Naive thymus-derived CD8-positive, alpha-beta T cell (primary cell): ENCODE measurements around the gene ENOX1. TPM values are rescaled to one million over a fixed set of nuclear protein-coding genes. Genes with fewer than 3 reads are reported as not detected.

Source experiments
- ATAC-seq, 2 donors: fragments of 150-1000 bp; cut with Tn5 transposase in 1 of 2; sonication (Bioruptor Pico), chemical (Tn5 transposase) in 1 of 2; 1 replicate in 1 of 2; 2 replicates in 1 of 2; pipeline ENCODE4 v1.10.0; 2021; ENCODE audit warnings: mild to moderate bottlenecking in 2 of 2, moderate library complexity in 2 of 2
- POLR2A ChIA-PET: fragments of 350-600 bp; sonication (Branson Sonifier 250); formaldehyde crosslinking; loops from one replicate; lab custom pipeline; 2021; ENCODE audit warnings: antibody characterized with exemption; lab: Charles Lee
- DNase-seq, 10 donors: peaks; one replicate each; pipeline versions ENCODE4 v3.0.0 to v3.0.0-alpha.2; 2020 to 2022
- H3K27ac Mint-ChIP-seq, 10 donors: one replicate each; pipeline ENCODE4 v1.8.0; 2020 to 2022; ENCODE audit warnings: mild to moderate bottlenecking in 10 of 10, mixed read lengths in 10 of 10, moderate library complexity in 4 of 10, inconsistent platforms in 1 of 10
- H3K27me3 Mint-ChIP-seq, 5 donors: one replicate each; pipeline ENCODE4 v1.8.0; 2021 to 2022; ENCODE audit warnings: mixed read lengths in 5 of 5
- H3K36me3 Mint-ChIP-seq, 3 donors: one replicate each; pipeline ENCODE4 v1.8.0; 2020 to 2022; ENCODE audit warnings: mixed read lengths in 3 of 3, mild to moderate bottlenecking in 2 of 3, inconsistent platforms in 1 of 3
- H3K4me1 Mint-ChIP-seq, 4 donors: one replicate each; pipeline ENCODE4 v1.8.0; 2021 to 2022; ENCODE audit warnings: mixed read lengths in 4 of 4
- H3K4me3 Mint-ChIP-seq, 10 donors: one replicate each; pipeline ENCODE4 v1.8.0; 2020 to 2022; ENCODE audit warnings: mild to moderate bottlenecking in 10 of 10, mixed read lengths in 10 of 10, moderate library complexity in 6 of 10, inconsistent platforms in 1 of 10
- H3K9me3 Mint-ChIP-seq, 9 donors: one replicate each; pipeline ENCODE4 v1.8.0; 2020 to 2022; ENCODE audit warnings: mixed read lengths in 9 of 9, mild to moderate bottlenecking in 3 of 9, inconsistent platforms in 1 of 9, moderate library complexity in 1 of 9
- polyA plus RNA-seq, 3 donors: library from polyadenylated mRNA; unstranded; fragments of 300-500 nt; fragmentation: Illumina TruSeq; gene quantifications; one replicate each; pipeline ENCODE4 v1.2.3, GENCODE V29; 2021
- total RNA-seq, 8 experiments: library from RNA in 2 of 8; stranded (reverse) in 2 of 8; gene quantifications; one replicate each; pipeline ENCODE4 v1.2.3 and lab custom pipeline; 2021 to 2026

The ENOX1 gene
- total and polyA plus RNA-seq, 5 experiments from 2014 or later = not detected

DNA sequence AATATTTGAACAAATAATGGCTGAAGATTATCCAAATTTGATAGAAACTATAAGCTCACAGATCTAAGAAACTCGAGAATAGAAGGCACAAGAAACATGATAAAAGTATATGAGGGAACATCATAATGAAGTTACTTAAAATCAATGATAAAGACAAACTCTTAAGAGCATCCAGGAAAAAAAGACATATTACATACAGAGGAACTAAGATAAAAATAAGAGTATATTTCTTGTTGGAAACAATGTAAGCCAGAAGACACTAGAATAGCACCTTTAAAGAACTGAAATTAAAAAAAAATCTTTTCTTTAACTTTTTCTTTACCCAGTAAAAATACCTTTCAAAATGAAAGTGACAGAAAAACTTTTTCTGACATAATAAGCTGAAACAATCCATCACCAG, 407.0 kb downstream of the ENOX1 start:
- ATAC-seq (no peak), DNase-seq (no peak)
- POLR2A ChIA-PET = no interaction called here
- peaks cover 0 to 16% (median 3%) of the 10 kb centered on the region in 3 donors for H3K36me3 Mint-ChIP-seq
- no peak overlapping the region for H3K27ac Mint-ChIP-seq
- H3K9me3 Mint-ChIP-seq = peaks cover 4 to 25% (median 10%) of the 10 kb centered on the region in 9 donors
- peaks cover 5 to 43% (median 8%) of the 10 kb centered on the region in 5 donors for H3K27me3 Mint-ChIP-seq
- no peak overlapping the region for H3K4me3 Mint-ChIP-seq
- H3K4me1 Mint-ChIP-seq = no peaks in the 10 kb centered on the region

DNA sequence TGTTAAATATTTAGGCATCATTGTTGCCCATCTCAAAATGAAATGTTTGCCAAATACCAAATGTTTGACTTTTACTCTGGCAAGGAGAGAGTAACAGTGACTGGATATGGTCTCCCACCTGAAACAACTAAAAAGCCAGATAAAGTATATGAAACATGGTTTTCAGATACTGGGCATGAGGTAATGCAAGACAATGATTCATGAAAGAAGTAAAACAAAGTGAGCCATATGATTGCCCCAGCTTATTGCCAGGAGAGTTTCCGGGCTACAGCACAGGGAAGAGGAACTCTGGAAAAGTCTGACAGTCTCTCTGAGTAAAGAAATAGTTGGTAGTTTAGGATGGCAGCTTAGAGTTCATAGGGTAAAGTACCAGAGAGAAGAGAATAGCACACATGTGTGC, 408.8 kb downstream of the ENOX1 start:
- Mint-ChIP-seq H3K9me3 (peaks cover 4 to 25% (median 10%) of the 10 kb centered on the region in 9 donors), H3K4me3 (no peak overlapping the region), H3K27ac (no peak overlapping the region), H3K4me1 (no peaks in the 10 kb centered on the region), H3K27me3 (peaks cover 5 to 35% (median 8%) of the 10 kb centered on the region in 5 donors), H3K36me3 (peaks cover 0 to 16% (median 3%) of the 10 kb centered on the region in 3 donors)
- DNase-seq (no peak), ATAC-seq (no peak)
- POLR2A ChIA-PET = no interaction called here

DNA sequence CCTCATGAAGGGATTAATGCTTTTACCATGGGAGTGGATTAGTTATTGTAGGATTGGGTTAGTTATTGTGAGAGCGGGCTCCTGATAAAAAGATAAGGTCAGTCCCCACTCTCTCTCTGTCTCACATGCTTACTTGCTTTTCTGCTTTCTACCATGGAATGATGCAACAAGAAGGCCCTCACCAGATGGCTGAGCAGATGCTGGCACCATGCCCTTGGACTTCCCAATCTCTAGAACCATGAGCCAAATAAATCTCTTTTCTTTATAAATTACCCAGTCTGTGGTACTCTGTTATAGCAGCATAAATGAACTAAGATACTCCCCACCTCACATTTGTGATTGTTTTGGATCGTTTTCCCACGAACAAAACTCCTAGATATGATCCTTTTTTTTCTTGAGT, 409.6 kb downstream of the ENOX1 start:
- no peak for DNase-seq
- POLR2A ChIA-PET = no interaction called here
- H3K36me3 Mint-ChIP-seq = peaks cover 0 to 16% (median 3%) of the 10 kb centered on the region in 3 donors
- peaks cover 2 to 8% (median 4%) of the 10 kb centered on the region in 4 donors for H3K4me1 Mint-ChIP-seq
- no peak for ATAC-seq
- no peak overlapping the region for H3K27ac Mint-ChIP-seq
- H3K4me3 Mint-ChIP-seq = no peak overlapping the region
- H3K27me3 Mint-ChIP-seq = peaks cover 5 to 28% (median 6%) of the 10 kb centered on the region in 5 donors
- H3K9me3 Mint-ChIP-seq = peaks cover 4 to 25% (median 10%) of the 10 kb centered on the region in 9 donors

DNA sequence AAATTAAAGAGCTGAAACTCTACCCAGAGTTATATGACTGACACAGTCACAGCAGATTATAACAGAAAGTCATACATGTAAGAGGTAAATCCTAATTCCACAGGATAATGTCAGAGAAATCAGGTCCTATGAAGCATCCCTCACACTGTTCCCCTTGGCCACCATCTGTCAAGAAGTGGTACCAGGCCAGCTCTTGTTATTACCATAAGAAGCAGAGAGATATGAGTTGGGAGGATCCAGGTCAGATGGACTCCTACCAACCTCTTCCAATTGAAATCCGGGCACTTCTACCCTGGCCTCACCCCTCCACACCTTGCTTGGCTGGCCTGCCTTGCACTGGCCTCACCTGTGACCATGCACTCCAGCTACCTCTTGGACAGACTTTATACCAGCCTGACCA, 410.2 kb downstream of the ENOX1 start:
- Mint-ChIP-seq H3K27me3 (peaks cover 3 to 25% (median 6%) of the 10 kb centered on the region in 5 donors), H3K36me3 (peaks cover 0 to 16% (median 3%) of the 10 kb centered on the region in 3 donors), H3K9me3 (peaks cover 4 to 25% (median 10%) of the 10 kb centered on the region in 9 donors), H3K4me1 (peaks cover 2 to 9% (median 5%) of the 10 kb centered on the region in 4 donors), H3K4me3 (no peak overlapping the region), H3K27ac (no peak overlapping the region)
- POLR2A ChIA-PET = no interaction called here
- no peak for DNase-seq
- ATAC-seq = no peak

DNA sequence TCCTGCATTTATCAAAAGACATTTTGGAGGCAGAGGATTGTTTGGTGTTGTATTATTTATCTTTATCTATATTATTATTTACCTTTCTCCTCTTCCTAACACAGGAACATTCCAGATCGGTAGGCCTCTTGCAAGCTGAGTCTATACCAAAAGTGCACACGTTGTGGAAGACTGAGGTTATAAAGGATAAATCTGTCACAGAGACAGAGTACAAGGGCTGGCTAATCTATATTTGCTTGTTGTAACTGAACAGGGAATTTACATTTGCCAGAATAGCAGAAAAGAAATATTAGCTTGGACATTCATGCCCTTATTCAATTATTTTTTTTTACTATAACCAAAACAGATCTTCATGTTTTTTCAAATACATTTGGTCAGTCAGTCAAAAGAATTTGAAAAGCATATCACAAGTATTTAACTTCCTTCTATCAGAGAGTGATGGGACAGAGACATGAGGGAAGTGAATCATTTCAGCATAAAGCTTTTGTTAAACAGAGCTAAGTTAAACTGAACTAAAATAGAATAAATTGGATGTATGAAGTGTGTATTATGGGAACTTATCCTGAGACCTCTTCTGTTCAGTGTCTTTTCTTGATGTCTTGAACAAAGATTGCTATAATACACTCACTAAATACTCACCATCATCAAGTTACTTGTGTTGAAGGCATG, 410.8 kb downstream of the ENOX1 start:
- Mint-ChIP-seq H3K4me3 (no peak overlapping the region), H3K36me3 (peaks cover 0 to 16% (median 3%) of the 10 kb centered on the region in 3 donors), H3K4me1 (peaks cover 2 to 9% (median 5%) of the 10 kb centered on the region in 4 donors), H3K27me3 (peaks cover 3 to 25% (median 6%) of the 10 kb centered on the region in 5 donors), H3K27ac (no peak overlapping the region), H3K9me3 (peaks cover 4 to 25% (median 10%) of the 10 kb centered on the region in 9 donors)
- DNase-seq (no peak), ATAC-seq (no peak)
- POLR2A ChIA-PET = no interaction called here

DNA sequence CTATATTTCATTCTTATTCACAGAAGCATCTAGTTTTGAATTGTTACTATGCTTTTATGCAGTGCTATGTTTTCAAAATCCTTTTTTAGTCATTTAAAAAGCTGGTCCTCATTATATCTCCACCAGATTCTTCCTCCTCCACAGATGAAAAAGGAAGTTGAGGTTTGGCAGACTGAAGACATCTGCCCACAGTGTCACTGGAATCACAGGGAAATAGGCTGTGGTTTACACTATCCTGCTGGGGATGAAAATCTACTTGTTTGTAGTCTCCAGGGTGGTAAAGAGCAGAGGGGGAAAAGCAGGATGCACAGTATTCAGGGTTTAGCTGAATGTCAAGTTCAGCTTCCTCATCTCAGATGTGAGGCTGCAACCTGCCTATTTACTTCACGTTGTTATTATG, 412.2 kb downstream of the ENOX1 start:
- Mint-ChIP-seq H3K27me3 (peaks cover 3 to 21% (median 5%) of the 10 kb centered on the region in 5 donors), H3K9me3 (peaks cover 2 to 14% (median 8%) of the 10 kb centered on the region in 9 donors), H3K4me3 (no peak overlapping the region), H3K36me3 (peaks cover 0 to 11% (median 2%) of the 10 kb centered on the region in 3 donors), H3K27ac (no peak overlapping the region), H3K4me1 (peaks cover 2 to 9% (median 5%) of the 10 kb centered on the region in 4 donors)
- ATAC-seq (no peak), DNase-seq (no peak)
- POLR2A ChIA-PET = no interaction called here

DNA sequence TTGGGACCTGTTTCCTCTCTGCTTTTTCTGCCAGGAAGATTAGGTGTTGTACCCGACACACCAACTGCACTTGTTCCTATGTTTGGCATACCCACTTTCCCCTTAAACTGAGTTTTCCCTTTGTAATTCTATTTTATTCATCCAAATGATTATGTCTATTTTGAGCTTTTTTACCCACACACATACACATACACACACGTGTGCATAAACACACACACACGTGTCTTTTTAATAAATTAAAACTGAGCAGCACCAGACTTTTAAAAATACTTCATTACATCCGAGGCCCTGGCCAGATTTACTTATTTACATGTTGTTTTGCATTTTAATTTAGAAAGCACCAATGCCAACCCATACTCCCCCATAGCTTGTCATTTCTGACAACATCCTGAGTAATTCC, 413.4 kb downstream of the ENOX1 start:
- Mint-ChIP-seq H3K27ac (no peak overlapping the region), H3K4me3 (no peak overlapping the region), H3K4me1 (peaks cover 3 to 19% (median 12%) of the 10 kb centered on the region in 4 donors), H3K27me3 (peaks cover 3 to 9% (median 5%) of the 10 kb centered on the region in 5 donors), H3K36me3 (no peaks in the 10 kb centered on the region), H3K9me3 (peaks cover 0 to 2% (median 0%) of the 10 kb centered on the region in 9 donors)
- DNase-seq (no peak), ATAC-seq (no peak)
- POLR2A ChIA-PET = no interaction called here

DNA sequence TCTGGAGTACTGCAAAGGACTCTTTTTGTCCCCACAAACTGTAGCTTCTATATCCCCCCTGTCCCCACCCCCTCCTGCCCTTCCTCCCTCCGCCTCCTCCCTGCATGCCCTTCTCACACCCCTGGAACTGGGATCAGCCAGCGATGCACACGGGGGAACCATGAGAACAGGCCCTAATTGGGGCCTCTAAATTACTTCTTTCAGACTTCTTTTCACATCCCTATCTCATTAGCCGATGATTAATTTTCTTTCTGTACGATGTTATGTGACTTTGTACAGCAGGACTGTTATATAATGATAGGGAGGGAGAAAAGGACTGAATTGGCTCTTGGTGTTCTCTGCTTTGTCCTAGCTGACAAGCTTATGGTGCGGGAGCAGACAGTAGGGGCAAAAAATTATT, 415.9 kb downstream of the ENOX1 start:
- H3K4me1 Mint-ChIP-seq = peaks cover 6 to 29% (median 25%) of the 10 kb centered on the region in 4 donors
- H3K4me3 Mint-ChIP-seq = no peak overlapping the region
- ATAC-seq (no peak), DNase-seq (no peak)
- POLR2A ChIA-PET = no interaction called here
- H3K36me3 Mint-ChIP-seq = no peaks in the 10 kb centered on the region
- H3K27ac Mint-ChIP-seq = no peak overlapping the region
- H3K27me3 Mint-ChIP-seq = no peaks in the 10 kb centered on the region
- H3K9me3 Mint-ChIP-seq = no peaks in the 10 kb centered on the region

DNA sequence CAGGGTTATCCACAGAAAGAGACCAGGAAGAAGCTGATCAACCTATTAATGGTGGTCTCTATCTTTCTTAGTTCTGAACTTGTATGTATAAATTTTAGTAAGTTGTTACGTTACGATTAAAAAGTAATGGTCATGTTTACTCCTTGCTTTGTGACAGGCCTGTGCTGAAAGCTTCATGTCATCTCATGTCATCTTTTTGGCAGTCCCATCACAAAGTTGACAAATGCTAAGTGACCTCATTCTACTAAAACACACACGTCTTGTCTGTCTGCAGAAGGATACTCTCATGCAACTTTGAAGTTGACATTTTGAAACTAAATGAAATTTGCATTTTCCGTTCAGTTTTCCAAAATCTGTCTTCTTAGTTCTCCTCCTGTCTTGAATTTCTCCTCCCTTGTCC, 417.5 kb downstream of the ENOX1 start:
- no peaks in the 10 kb centered on the region for H3K36me3 Mint-ChIP-seq
- no peaks in the 10 kb centered on the region for H3K9me3 Mint-ChIP-seq
- H3K4me1 Mint-ChIP-seq = peaks cover 7 to 29% (median 25%) of the 10 kb centered on the region in 4 donors
- DNase-seq (no peak), ATAC-seq (no peak)
- POLR2A ChIA-PET = no interaction called here
- H3K4me3 Mint-ChIP-seq = peak overlapping the region in 2 of 10 donors; percentile 12 to 25
- no peaks in the 10 kb centered on the region for H3K27me3 Mint-ChIP-seq
- H3K27ac Mint-ChIP-seq = peak overlapping the region in 4 of 10 donors; percentile 19 to 73 (median 42)

DNA sequence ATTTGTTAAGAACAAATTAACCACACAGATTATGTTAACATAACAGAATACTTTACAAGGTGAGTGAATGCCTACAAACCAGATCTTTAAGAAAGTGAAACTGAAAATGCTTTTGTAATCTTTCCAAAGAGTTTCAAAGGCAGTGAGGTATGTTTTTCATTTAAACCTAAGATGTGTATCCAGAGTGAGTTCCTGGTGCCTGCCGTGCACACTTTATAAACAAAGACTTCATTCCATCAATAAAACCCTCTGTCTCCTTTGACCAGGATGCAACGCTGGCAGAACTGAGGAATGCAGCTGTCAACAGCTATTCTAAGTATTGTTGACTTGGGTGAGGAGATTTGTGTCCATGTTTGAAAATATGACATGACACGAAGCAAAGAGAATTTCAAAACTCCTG, 418.8 kb downstream of the ENOX1 start:
- ATAC-seq = peak in 1 of 2 donors; percentile 36
- DNase-seq = peak in 1 of 10 donors; percentile 17
- Mint-ChIP-seq H3K27me3 (no peaks in the 10 kb centered on the region), H3K4me3 (peak overlapping the region; percentile 46 to 78 (median 68)), H3K27ac (peak overlapping the region; percentile 13 to 89 (median 63)), H3K4me1 (peaks cover 7 to 29% (median 25%) of the 10 kb centered on the region in 4 donors), H3K36me3 (no peaks in the 10 kb centered on the region), H3K9me3 (no peaks in the 10 kb centered on the region)
- POLR2A ChIA-PET = no interaction called here

DNA sequence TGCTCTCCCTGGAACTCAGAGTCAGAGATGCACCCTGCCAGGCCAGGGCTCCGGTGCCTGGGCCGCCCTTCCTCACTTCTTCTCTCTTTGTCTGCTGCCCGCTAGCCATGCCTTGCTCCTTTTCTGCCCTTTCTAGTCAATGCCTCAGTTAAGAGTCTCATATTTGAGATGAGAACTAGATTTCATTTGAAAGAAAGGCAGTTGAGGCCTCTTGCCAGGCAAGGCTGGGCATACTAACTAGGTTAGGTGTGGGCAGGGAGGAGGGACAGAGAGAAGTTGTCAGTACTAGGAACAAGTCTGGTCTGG, 421.8 kb downstream of the ENOX1 start:
- Mint-ChIP-seq H3K9me3 (no peaks in the 10 kb centered on the region), H3K36me3 (no peaks in the 10 kb centered on the region), H3K4me3 (no peak overlapping the region), H3K27ac (no peak overlapping the region), H3K4me1 (peaks cover 4 to 20% (median 20%) of the 10 kb centered on the region in 4 donors), H3K27me3 (no peaks in the 10 kb centered on the region)
- no peak for DNase-seq
- ATAC-seq = no peak
- POLR2A ChIA-PET = no interaction called here

DNA sequence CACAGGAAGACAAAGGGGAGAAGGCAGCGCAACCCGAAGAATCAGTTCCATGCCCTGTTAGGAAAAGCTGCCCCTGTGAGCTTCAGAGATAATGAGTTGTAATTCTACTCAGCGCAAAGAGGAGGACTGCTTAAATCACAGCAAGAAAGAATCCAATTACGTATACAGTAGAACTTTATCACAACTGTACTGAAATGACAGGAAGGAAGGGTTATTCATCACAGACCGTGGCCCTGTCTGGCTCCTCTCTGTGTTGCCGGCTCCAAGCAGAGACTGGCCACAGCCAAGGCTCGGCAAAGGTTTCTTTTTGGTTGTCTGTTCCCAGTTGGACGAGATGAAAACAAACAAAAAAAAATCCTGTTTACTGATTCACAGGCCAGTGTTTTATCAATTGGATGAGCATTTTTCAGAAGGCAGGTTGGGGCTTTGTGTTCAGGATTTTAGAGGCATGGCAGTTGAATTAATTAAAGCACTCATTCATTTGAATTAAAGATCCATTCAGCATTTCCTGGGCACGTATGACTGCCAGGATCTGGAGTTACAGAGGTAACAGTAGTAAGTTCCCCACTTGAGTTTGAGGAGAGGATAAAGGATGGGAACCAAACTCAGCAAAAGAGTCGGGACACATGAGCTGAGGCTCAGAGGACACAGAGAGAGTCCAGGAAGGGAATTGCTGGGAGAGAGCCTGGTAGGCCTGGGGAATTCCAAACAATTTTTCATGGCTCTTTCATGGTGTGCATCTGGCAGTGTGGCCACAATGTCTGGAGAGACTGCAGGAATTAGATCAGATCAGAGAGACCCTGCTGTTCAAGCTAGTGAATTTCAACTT, 422.3 kb downstream of the ENOX1 start:
- no peaks in the 10 kb centered on the region for H3K36me3 Mint-ChIP-seq
- H3K4me3 Mint-ChIP-seq = no peak overlapping the region
- POLR2A ChIA-PET = no interaction called here
- ATAC-seq (no peak), DNase-seq (no peak)
- H3K4me1 Mint-ChIP-seq = peaks cover 4 to 20% (median 20%) of the 10 kb centered on the region in 4 donors
- H3K27me3 Mint-ChIP-seq = no peaks in the 10 kb centered on the region
- H3K9me3 Mint-ChIP-seq = no peaks in the 10 kb centered on the region
- H3K27ac Mint-ChIP-seq = no peak overlapping the region
